Stimulated activated naive CD8-positive, alpha-beta T cell treated with anti-CD3 and anti-CD28 coated beads, Interleukin-15, Interleukin-2, amounts not matched to agents 100 ng/mL and 50 ng/mL, for 24 hours (primary cell): Measurements from ENCODE around the gene GRIN2A.

ENCODE experiments used
- H3K27ac Mint-ChIP-seq: one replicate; pipeline ENCODE4 v1.8.0; 2021; ENCODE audit warnings: mild to moderate bottlenecking, mixed read lengths
- H3K27me3 Mint-ChIP-seq: one replicate; pipeline ENCODE4 v1.8.0; 2021; ENCODE audit warnings: mixed read lengths
- H3K36me3 Mint-ChIP-seq: one replicate; pipeline ENCODE4 v1.8.0; 2021; ENCODE audit warnings: low read depth, mixed read lengths
- H3K4me1 Mint-ChIP-seq: one replicate; pipeline ENCODE4 v1.8.0; 2021; ENCODE audit warnings: low read depth, mixed read lengths
- H3K4me3 Mint-ChIP-seq: one replicate; pipeline ENCODE4 v1.8.0; 2021; ENCODE audit warnings: mild to moderate bottlenecking, mixed read lengths
- H3K9me3 Mint-ChIP-seq: one replicate; pipeline ENCODE4 v1.8.0; 2021; ENCODE audit warnings: mixed read lengths

GRIN2A gene

GRCh38 chr16:10067835-10068234 lies 114.4 kb downstream of the GRIN2A start:
- Mint-ChIP-seq H3K36me3 (no peaks in the 10 kb centered on the region), H3K27ac (no peak overlapping the region), H3K4me3 (no peak overlapping the region), H3K9me3 (no peaks in the 10 kb centered on the region), H3K4me1 (no peaks in the 10 kb centered on the region), H3K27me3 (peaks cover 4% of the 10 kb centered on the region)

GRCh38 chr16:10067406-10067805 lies 114.8 kb downstream of the GRIN2A start:
- H3K27me3 Mint-ChIP-seq = peaks cover 4% of the 10 kb centered on the region
- no peaks in the 10 kb centered on the region for H3K36me3 Mint-ChIP-seq
- H3K4me1 Mint-ChIP-seq = no peaks in the 10 kb centered on the region

GRCh38 chr16:10065019-10065418 lies 117.2 kb downstream of the GRIN2A start:
- Mint-ChIP-seq H3K27ac (no peak overlapping the region), H3K4me3 (no peak overlapping the region), H3K4me1 (no peaks in the 10 kb centered on the region), H3K27me3 (no peaks in the 10 kb centered on the region), H3K9me3 (peaks cover 3% of the 10 kb centered on the region), H3K36me3 (no peaks in the 10 kb centered on the region)

More at GRCh38 chr16:10067406-10067805, 114.8 kb downstream of the GRIN2A start:
- H3K27ac Mint-ChIP-seq = no peak overlapping the region
- H3K4me3 Mint-ChIP-seq = no peak overlapping the region
- H3K9me3 Mint-ChIP-seq = no peaks in the 10 kb centered on the region

GRCh38 chr16:10048850-10049249 lies 133.4 kb downstream of the GRIN2A start:
- H3K27me3 Mint-ChIP-seq = peaks cover 6% of the 10 kb centered on the region
- no peaks in the 10 kb centered on the region for H3K36me3 Mint-ChIP-seq
- no peak overlapping the region for H3K27ac Mint-ChIP-seq
- H3K4me3 Mint-ChIP-seq = no peak overlapping the region
- H3K9me3 Mint-ChIP-seq = no peaks in the 10 kb centered on the region
- no peaks in the 10 kb centered on the region for H3K4me1 Mint-ChIP-seq

- H3K9me3 Mint-ChIP-seq = no peaks in the 10 kb centered on the region
- no peaks in the 10 kb centered on the region for H3K36me3 Mint-ChIP-seq
- H3K27ac Mint-ChIP-seq = no peak overlapping the region
- H3K4me1 Mint-ChIP-seq = no peaks in the 10 kb centered on the region
- no peak overlapping the region for H3K4me3 Mint-ChIP-seq
- H3K27me3 Mint-ChIP-seq = peaks cover under 1% of the 10 kb centered on the region
Measured at GRCh38 chr16:10045947-10046346, 136.3 kb downstream of the GRIN2A start.

- no peaks in the 10 kb centered on the region for H3K27me3 Mint-ChIP-seq
- H3K4me1 Mint-ChIP-seq = no peaks in the 10 kb centered on the region
- H3K9me3 Mint-ChIP-seq = no peaks in the 10 kb centered on the region
- H3K4me3 Mint-ChIP-seq = no peak overlapping the region
- no peak overlapping the region for H3K27ac Mint-ChIP-seq
- H3K36me3 Mint-ChIP-seq = no peaks in the 10 kb centered on the region
Measured at GRCh38 chr16:10045291-10045775, 136.9 kb downstream of the GRIN2A start.

- H3K4me1 Mint-ChIP-seq = peaks cover 3% of the 10 kb centered on the region
- no peaks in the 10 kb centered on the region for H3K9me3 Mint-ChIP-seq
- H3K27ac Mint-ChIP-seq = no peak overlapping the region
- peaks cover 24% of the 10 kb centered on the region for H3K27me3 Mint-ChIP-seq
- no peak overlapping the region for H3K4me3 Mint-ChIP-seq
- no peaks in the 10 kb centered on the region for H3K36me3 Mint-ChIP-seq
Measured at GRCh38 chr16:10040136-10041080, 141.8 kb downstream of the GRIN2A start.

GRCh38 chr16:10039220-10040096 lies 142.8 kb downstream of the GRIN2A start:
- Mint-ChIP-seq H3K4me3 (no peak overlapping the region), H3K36me3 (no peaks in the 10 kb centered on the region), H3K27ac (no peak overlapping the region), H3K27me3 (peaks cover 26% of the 10 kb centered on the region), H3K9me3 (no peaks in the 10 kb centered on the region), H3K4me1 (peaks cover 3% of the 10 kb centered on the region)

- H3K36me3 Mint-ChIP-seq = no peaks in the 10 kb centered on the region
- H3K4me3 Mint-ChIP-seq = no peak overlapping the region
- no peaks in the 10 kb centered on the region for H3K9me3 Mint-ChIP-seq
- H3K27me3 Mint-ChIP-seq = peaks cover 26% of the 10 kb centered on the region
- H3K27ac Mint-ChIP-seq = no peak overlapping the region
- H3K4me1 Mint-ChIP-seq = peaks cover 3% of the 10 kb centered on the region
Measured at GRCh38 chr16:10037751-10038150, 144.5 kb downstream of the GRIN2A start.

GRCh38 chr16:10036956-10037355 lies 145.3 kb downstream of the GRIN2A start:
- no peak overlapping the region for H3K27ac Mint-ChIP-seq

GRCh38 chr16:10033556-10033955 lies 148.7 kb downstream of the GRIN2A start:
- no peaks in the 10 kb centered on the region for H3K4me1 Mint-ChIP-seq
- no peaks in the 10 kb centered on the region for H3K36me3 Mint-ChIP-seq
- H3K4me3 Mint-ChIP-seq = no peak overlapping the region

More at GRCh38 chr16:10036956-10037355, 145.3 kb downstream of the GRIN2A start:
- no peaks in the 10 kb centered on the region for H3K36me3 Mint-ChIP-seq
- H3K27me3 Mint-ChIP-seq = peaks cover 26% of the 10 kb centered on the region
- H3K9me3 Mint-ChIP-seq = no peaks in the 10 kb centered on the region
- H3K4me3 Mint-ChIP-seq = no peak overlapping the region
- peaks cover 3% of the 10 kb centered on the region for H3K4me1 Mint-ChIP-seq

GRCh38 chr16:10031955-10032354 lies 150.3 kb downstream of the GRIN2A start:
- Mint-ChIP-seq H3K36me3 (no peaks in the 10 kb centered on the region), H3K27me3 (peaks cover 10% of the 10 kb centered on the region), H3K4me3 (no peak overlapping the region), H3K9me3 (no peaks in the 10 kb centered on the region), H3K27ac (no peak overlapping the region), H3K4me1 (no peaks in the 10 kb centered on the region)

More at GRCh38 chr16:10033556-10033955, 148.7 kb downstream of the GRIN2A start:
- H3K27me3 Mint-ChIP-seq = peaks cover 22% of the 10 kb centered on the region
- no peak overlapping the region for H3K27ac Mint-ChIP-seq
- H3K9me3 Mint-ChIP-seq = no peaks in the 10 kb centered on the region

- no peak overlapping the region for H3K4me3 Mint-ChIP-seq
- no peaks in the 10 kb centered on the region for H3K9me3 Mint-ChIP-seq
- H3K4me1 Mint-ChIP-seq = no peaks in the 10 kb centered on the region
- H3K27me3 Mint-ChIP-seq = peaks cover 6% of the 10 kb centered on the region
- H3K27ac Mint-ChIP-seq = no peak overlapping the region
- H3K36me3 Mint-ChIP-seq = no peaks in the 10 kb centered on the region
Measured at GRCh38 chr16:10031473-10031872, 150.8 kb downstream of the GRIN2A start.

- H3K4me3 Mint-ChIP-seq = no peak overlapping the region
- H3K27me3 Mint-ChIP-seq = peaks cover 3% of the 10 kb centered on the region
- H3K9me3 Mint-ChIP-seq = no peaks in the 10 kb centered on the region
- no peak overlapping the region for H3K27ac Mint-ChIP-seq
- no peaks in the 10 kb centered on the region for H3K36me3 Mint-ChIP-seq
- H3K4me1 Mint-ChIP-seq = no peaks in the 10 kb centered on the region
Measured at GRCh38 chr16:10028644-10029043, 153.6 kb downstream of the GRIN2A start.

- Mint-ChIP-seq H3K4me3 (no peak overlapping the region), H3K27me3 (peaks cover 3% of the 10 kb centered on the region), H3K36me3 (no peaks in the 10 kb centered on the region)
Measured at GRCh38 chr16:10027553-10027952, 154.7 kb downstream of the GRIN2A start.

More at GRCh38 chr16:10027553-10027952, 154.7 kb downstream of the GRIN2A start:
- Mint-ChIP-seq H3K4me1 (no peaks in the 10 kb centered on the region), H3K27ac (no peak overlapping the region), H3K9me3 (no peaks in the 10 kb centered on the region)
